ENCODE data around the gene FCGBP.
A peak's percentile ranks its signal among the peaks of the same experiment; 100 is the strongest.
"Not testable (repeated sequence)": the region's sequence is repeated elsewhere in the genome, so short reads cannot be mapped to it uniquely, and the experiment has no call there.

FCGBP gene

GRCh38 chr19:39916236-39916635 lies 18.2 kb downstream of the FCGBP start:
- no peak for DNase-seq

DNA sequence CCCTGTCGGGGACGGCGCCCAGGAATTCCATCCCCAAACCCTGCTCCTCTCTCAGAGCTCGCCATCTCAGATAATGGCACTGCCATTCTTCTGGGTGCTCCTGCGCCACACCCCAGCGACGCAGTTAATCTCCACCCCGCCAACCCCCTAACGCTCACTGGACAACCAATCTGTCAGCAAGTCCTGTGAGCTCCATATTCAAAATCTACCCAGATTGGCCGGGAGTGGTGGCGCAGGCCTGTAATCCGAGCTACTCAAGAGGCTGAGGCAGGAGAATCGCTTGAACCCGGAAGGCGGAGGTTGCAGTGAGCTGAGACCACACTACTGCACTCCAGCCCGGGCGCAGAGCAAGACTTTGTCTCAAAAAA lies 18.6 kb downstream of the FCGBP start:
- no peak for DNase-seq

DNA sequence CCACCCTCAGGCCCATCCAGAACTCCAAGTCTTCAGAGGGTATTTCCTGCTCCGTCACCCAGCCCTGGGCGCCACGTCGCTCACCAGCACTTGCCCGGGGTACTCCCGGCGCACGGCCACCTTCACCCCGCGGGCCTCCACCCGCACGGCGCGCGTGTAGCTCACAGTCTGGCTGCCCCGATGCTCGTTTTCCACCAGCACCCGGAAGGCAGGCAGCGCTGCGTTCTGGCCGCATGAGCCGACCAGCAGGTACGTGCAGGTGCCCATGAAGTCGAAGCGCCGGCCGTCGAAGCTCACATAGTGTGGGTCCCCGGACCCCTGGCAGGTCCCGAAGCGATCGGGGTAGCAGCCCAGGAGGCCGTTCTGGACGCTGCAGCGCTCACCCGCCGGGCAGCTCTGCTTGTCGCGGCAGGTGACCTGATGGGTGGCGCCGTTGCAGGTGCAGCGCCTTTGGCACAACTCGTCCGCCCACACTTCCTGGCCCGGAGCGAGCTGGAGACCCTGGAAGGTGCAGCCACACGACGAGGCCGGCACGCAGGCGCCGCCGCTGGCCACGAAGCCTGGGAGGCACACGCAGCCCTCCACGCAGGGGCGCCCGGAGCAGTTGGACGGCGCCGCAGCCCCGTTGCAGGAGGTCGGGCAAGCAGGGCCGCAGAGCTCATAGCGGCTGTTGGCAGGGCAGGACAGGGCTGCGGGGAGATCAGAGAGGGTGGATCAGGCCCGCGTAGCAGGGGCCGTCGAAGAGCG lies 19.2 kb downstream of the FCGBP start:
- no peak for DNase-seq

GRCh38 chr19:39913682-39914333 lies 20.6 kb downstream of the FCGBP start:
- no peak for DNase-seq

GRCh38 chr19:39908803-39909202 lies 25.6 kb downstream of the FCGBP start:
- DNase-seq, result no peak

GRCh38 chr19:39906820-39907611 lies 27.4 kb downstream of the FCGBP start:
- DNase-seq, result no peak

DNA sequence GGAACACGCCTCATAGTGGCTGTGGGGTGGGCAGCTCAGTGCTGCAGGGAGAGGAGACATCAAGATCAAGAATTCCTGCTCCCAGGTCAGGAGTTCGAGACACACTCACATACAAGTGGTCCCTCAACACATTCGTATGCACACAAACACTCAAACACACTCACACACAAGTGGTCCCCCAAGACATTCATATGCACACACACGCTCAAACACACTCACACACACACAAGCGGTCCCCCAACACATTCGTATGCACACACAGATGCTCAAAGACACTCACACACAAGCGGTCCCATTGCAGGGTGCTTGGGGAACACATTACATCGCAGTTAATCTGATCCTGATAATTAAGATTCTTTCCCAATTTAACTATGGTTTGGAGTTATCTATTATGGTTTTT lies 28.2 kb downstream of the FCGBP start:
- no peak for DNase-seq

GRCh38 chr19:39903486-39904091 lies 30.8 kb downstream of the FCGBP start:
- not testable (repeated sequence) for DNase-seq

- not testable (repeated sequence) for DNase-seq
Measured at GRCh38 chr19:39902326-39902725, 32.1 kb downstream of the FCGBP start.

GRCh38 chr19:39901681-39902080 lies 32.8 kb downstream of the FCGBP start:
- not testable (repeated sequence) for DNase-seq

GRCh38 chr19:39898858-39899257 lies 35.6 kb downstream of the FCGBP start:
- DNase-seq, result not testable (repeated sequence)

- DNase-seq, result peak; percentile 22
Measured at GRCh38 chr19:39897511-39898245, 36.8 kb downstream of the FCGBP start.

- DNase-seq, result not testable (repeated sequence)
Measured at GRCh38 chr19:39895096-39895495, 39.3 kb downstream of the FCGBP start.

- not testable (repeated sequence) for DNase-seq
Measured at GRCh38 chr19:39894236-39894606, 40.2 kb downstream of the FCGBP start.

DNA sequence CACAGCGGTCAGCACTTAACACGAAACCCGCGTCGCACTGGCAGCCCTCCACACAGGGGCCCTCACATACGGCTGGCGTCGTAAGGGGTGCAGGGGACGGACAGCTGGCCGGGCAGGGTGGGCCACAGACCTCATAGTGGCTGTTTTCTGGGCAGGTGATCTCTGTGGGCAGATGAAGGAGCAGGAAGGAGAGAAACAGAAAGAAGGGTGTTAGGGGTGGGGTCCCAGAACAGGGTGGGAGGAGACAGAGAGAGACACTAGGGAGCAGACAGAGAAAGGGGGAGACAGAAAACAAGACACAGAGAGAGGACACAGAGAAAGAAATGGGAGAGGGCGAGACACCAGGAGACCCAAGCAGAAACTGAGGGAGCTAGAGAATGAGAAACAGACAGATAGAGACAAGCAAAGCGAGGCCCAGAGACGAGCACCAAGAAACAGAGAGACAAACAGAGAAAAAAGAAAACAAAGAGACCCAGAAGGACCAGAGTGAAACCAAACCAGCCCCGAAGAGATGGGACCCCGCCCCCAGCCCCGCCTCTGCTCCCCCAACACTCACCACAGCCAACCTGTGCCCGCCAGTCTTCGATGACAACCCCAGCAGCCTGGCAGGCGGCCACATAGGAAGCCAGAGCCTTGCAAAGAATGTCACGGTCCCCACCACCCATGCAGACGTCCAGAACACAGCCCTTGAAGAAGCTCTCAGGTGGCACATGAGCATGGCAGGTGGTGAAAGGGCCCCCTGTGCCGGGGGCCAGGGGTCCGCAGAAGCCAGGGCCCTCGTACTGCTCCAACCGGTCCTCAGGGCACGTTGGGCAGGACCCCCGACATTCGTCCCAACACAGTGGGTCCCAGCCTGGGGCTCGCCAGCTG lies 40.8 kb downstream of the FCGBP start:
- DNase-seq, result peak; percentile 16

GRCh38 chr19:39892506-39892902 lies 41.9 kb downstream of the FCGBP start:
- DNase-seq, result not testable (repeated sequence)

GRCh38 chr19:39891660-39892505 lies 42.6 kb downstream of the FCGBP start:
- not testable (repeated sequence) for DNase-seq

DNA sequence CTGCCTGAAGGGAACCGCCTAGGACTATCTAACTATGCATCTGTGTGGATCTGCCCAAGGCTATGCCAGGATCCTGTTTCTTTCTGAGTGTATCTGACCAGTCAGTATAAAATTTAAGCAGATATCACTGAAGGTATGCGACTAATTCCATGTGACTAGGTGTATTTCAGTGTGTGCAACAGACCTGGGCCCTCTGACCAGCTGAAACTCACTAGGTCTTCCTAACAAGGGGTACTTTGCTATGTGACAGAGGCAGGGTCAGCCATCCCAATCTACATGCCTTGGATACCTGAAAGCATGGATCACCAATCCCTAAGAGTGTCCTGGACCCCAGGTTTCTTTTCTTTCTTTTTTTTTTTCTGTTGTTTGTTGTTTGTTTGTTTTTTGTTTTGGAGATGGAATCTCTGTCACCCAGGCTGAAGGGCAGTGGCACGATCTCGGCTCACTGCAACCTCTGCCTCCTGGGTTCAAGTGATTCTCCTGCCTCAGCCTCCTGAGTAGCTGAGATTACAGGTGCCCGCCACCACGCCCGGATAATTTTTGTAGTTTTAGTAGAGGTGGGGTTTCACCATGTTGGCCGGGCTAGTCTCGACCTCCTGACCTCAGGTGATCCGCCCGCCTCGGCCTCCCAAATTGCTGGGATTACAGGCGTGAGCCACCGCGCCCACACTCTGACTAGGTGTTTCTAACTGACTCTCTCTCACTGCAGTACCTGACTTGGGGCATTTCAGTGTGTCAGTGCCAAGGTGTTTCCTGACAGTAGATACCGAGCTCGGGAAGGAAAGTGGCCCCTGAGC lies 43.5 kb downstream of the FCGBP start:
- DNase-seq, result no peak

- DNase-seq, result not testable (repeated sequence)
Measured at GRCh38 chr19:39889872-39890754, 44.3 kb downstream of the FCGBP start.
